Thymus (tissue), 11 donors: Measurements from ENCODE around the gene CDH23. TPM values are rescaled to one million over a fixed set of nuclear protein-coding genes. Genes with fewer than 3 reads are reported as not detected.

Source experiments
- DNase-seq, 9 donors: peaks; one replicate each; pipeline ENCODE4 v3.0.0-alpha.2; 2013; ENCODE audit warnings: low spot score in 9 of 9, low read depth in 6 of 9, missing footprints in 1 of 9
- H3K27ac ChIP-seq, 2 donors: one replicate each; pipeline ENCODE4 v1.5.1; 2013; ENCODE audit warnings: control low read depth in 1 of 2, low read depth in 1 of 2, low read length in 1 of 2, mild to moderate bottlenecking in 1 of 2, moderate library complexity in 1 of 2
- H3K27me3 ChIP-seq, 2 donors: one replicate each; pipeline ENCODE4 v1.5.1; 2013; ENCODE audit warnings: low read length in 1 of 2; ENCODE audit not compliant: control insufficient read depth in 2 of 2, insufficient read depth in 1 of 2
- H3K36me3 ChIP-seq, 2 donors: one replicate each; pipeline ENCODE4 v1.5.1; 2013; ENCODE audit warnings: low read length in 1 of 2, mild to moderate bottlenecking in 1 of 2, moderate library complexity in 1 of 2; ENCODE audit not compliant: control insufficient read depth in 2 of 2, insufficient read depth in 2 of 2
- H3K4me1 ChIP-seq, 2 donors: one replicate each; pipeline ENCODE4 v1.5.1; 2013; ENCODE audit warnings: low read length in 2 of 2; ENCODE audit not compliant: control insufficient read depth in 2 of 2, insufficient read depth in 2 of 2
- H3K4me3 ChIP-seq, 2 donors: one replicate each; pipeline ENCODE4 v1.5.1; 2013; ENCODE audit warnings: low read length in 2 of 2, control low read depth in 1 of 2, mild to moderate bottlenecking in 1 of 2
- H3K9me3 ChIP-seq, 2 donors: one replicate each; pipeline ENCODE4 v1.5.1; 2013; ENCODE audit warnings: low read length in 1 of 2, mild to moderate bottlenecking in 1 of 2; ENCODE audit not compliant: control insufficient read depth in 2 of 2, insufficient read depth in 1 of 2
- WGBS: extraction: QIAGEN DNeasy Blood & Tissue Kit; methylation state at CpG from one replicate; pipeline ENCODE4 v1.1.7; 2013; 5-methylcytosine and 5-hydroxymethylcytosine counted together
- polyA plus RNA-seq: library from polyadenylated mRNA; stranded (reverse); fragments of 200-250 nt; gene quantifications from one replicate; pipeline ENCODE4 v1.2.3, GENCODE V29; 2013
- total RNA-seq: library from RNA; stranded (reverse); fragments of 120-200 nt; gene quantifications from one replicate; pipeline ENCODE4 v1.2.4, GENCODE V29; 2013
- donor health status: healthy.

The CDH23 gene
- total and polyA plus RNA-seq, 2 donors, result 9.1 TPM

DNA sequence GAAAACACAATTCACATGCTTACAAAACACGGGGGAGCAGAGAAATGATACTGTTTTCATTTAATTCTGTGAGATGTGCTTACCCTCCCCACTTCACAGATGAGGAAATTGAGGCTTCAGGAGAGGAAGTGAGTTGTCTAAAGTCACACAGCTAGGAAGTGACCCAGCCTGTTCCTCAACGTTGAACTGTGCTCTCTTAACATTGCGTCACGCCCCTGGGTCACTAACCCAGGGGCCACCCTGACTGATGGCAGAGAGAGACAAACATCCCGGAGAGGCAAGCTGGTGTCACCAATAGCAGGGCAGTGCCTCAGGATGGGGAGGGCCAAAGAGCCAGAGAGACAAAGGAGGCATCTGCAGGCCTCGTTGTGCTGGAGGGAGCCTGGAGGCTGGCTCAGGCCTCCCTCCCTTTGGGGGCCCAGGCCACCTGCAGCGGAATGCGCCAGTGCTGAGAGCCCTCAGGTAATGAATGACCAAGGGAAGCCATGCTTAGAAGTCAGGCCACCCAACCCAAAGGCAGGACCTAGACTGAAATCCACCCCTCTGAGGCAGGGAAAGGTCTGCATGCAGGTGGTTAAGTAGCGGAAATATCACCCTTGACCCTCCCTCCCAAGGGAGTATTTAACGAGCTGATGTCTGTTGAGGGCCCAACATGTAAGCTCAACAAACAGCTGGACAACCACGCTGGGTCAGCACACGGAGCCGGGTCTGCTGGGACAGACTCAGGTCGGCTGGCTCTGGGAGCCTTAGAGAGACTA, 241.5 kb downstream of the CDH23 start:
- no peak overlapping the region for H3K27ac ChIP-seq
- H3K9me3 ChIP-seq, result no peaks in the 10 kb centered on the region
- H3K4me1 ChIP-seq, result peaks cover 0 to 3% of the 10 kb centered on the region in 2 donors
- H3K4me3 ChIP-seq, result no peak overlapping the region
- peak in 1 of 9 donors; percentile 9 for DNase-seq
- H3K36me3 ChIP-seq, result no peaks in the 10 kb centered on the region
- 79% methylated on average over 14 of the region's 14 CpGs for WGBS
- peaks cover 0 to 8% of the 10 kb centered on the region in 2 donors for H3K27me3 ChIP-seq

- 66% methylated on average over 24 of the region's 24 CpGs for WGBS
- Histone ChIP-seq H3K27ac (no peak overlapping the region), H3K4me3 (no peak overlapping the region)
Observed at GRCh38 chr10:71638822-71639719, 242.4 kb downstream of the CDH23 start.

GRCh38 chr10:71640607-71641006, 243.9 kb downstream of the CDH23 start:
- Histone ChIP-seq H3K27me3 (peaks cover 0 to 8% of the 10 kb centered on the region in 2 donors), H3K4me3 (no peak overlapping the region), H3K4me1 (peaks cover 0 to 3% of the 10 kb centered on the region in 2 donors), H3K36me3 (no peaks in the 10 kb centered on the region), H3K9me3 (no peaks in the 10 kb centered on the region), H3K27ac (no peak overlapping the region)
- no peak for DNase-seq
- 90% methylated on average over 9 of the region's 9 CpGs for WGBS

More at GRCh38 chr10:71638822-71639719, 242.4 kb downstream of the CDH23 start:
- DNase-seq, result no peak
- Histone ChIP-seq H3K36me3 (no peaks in the 10 kb centered on the region), H3K27me3 (peaks cover 0 to 8% of the 10 kb centered on the region in 2 donors), H3K4me1 (peaks cover 0 to 3% of the 10 kb centered on the region in 2 donors), H3K9me3 (no peaks in the 10 kb centered on the region)

- Histone ChIP-seq H3K9me3 (no peaks in the 10 kb centered on the region), H3K4me3 (no peak overlapping the region), H3K27me3 (peaks cover 0 to 8% of the 10 kb centered on the region in 2 donors), H3K27ac (no peak overlapping the region), H3K36me3 (no peaks in the 10 kb centered on the region), H3K4me1 (peaks cover 0 to 3% of the 10 kb centered on the region in 2 donors)
- 98% methylated on average over 7 of the region's 7 CpGs for WGBS
- DNase-seq, result no peak
Observed at GRCh38 chr10:71641449-71641848, 244.7 kb downstream of the CDH23 start.

GRCh38 chr10:71641986-71642385, 245.3 kb downstream of the CDH23 start:
- no peak for DNase-seq
- no peak overlapping the region for H3K27ac ChIP-seq
- no peak overlapping the region for H3K4me3 ChIP-seq
- H3K36me3 ChIP-seq, result no peaks in the 10 kb centered on the region
- peaks cover 0 to 8% of the 10 kb centered on the region in 2 donors for H3K27me3 ChIP-seq
- WGBS, result 88% methylated on average over 5 of the region's 5 CpGs
- no peaks in the 10 kb centered on the region for H3K9me3 ChIP-seq
- peaks cover 0 to 3% of the 10 kb centered on the region in 2 donors for H3K4me1 ChIP-seq

DNA sequence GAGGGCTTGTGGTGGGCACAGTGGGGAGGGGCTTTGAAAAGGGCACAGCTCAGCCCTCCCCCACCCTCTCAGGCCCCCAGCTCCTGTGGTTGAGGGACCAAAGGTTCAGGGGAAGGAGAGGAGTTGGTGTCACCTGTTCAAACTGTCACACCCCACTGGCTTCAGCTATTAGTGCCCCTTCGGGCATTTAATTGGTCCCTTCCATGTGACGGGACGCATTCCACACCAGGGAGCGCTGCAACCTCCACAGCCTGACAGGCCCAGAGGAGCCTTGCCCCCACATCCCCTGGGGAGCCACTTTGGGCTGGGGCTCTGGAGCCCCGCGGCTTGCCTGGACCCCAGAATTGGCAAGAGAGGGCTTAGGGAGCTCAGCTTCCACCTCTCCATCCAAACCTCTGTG, 247.2 kb downstream of the CDH23 start:
- no peak for DNase-seq
- no peaks in the 10 kb centered on the region for H3K4me1 ChIP-seq
- H3K27ac ChIP-seq, result no peak overlapping the region
- no peaks in the 10 kb centered on the region for H3K36me3 ChIP-seq
- peaks cover 0 to 4% of the 10 kb centered on the region in 2 donors for H3K27me3 ChIP-seq
- WGBS, result 96% methylated on average over 6 of the region's 6 CpGs
- no peaks in the 10 kb centered on the region for H3K9me3 ChIP-seq
- no peak overlapping the region for H3K4me3 ChIP-seq

DNA sequence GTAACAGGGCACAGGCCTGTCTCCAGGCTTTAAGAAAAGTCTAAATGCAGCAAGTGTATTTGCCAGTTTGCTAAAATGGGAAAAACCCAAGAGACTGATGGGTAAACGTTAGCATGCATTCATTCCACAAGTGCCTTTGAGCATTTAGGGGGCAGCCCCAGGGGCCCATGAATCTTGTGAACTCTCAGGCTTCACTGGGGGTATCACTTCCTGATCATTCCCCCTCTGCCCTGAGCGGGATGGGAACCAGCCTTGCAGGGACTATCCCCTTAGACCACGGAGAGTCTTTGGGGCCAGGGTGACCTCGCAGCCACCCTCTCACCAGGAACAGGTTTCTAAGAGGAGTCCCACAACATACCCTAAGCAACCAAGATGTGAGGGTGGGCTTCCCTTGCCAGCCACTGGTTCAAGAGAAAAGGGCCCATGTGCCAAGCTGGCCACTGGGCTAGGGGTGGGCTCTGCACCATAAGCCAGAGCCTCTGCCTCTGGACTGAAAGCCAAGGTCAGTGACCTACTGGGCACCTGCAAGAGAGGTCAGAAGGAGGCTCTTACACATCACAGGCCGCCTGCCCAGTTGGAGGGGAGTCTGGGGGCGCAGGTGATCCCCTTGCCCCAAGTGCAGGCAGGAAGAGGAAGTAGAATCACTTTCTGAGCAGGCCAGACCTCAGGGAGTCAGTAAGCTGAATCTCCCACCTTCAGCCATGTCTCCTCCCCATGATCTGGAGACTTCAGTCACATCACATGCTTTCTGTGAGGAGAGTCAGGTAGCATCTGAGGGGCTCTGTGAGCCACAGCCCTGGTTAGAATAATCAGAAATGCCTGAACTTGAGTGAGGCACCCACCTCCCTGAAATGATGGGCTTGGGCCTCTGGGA, 247.8 kb downstream of the CDH23 start:
- WGBS, result 91% methylated on average over 6 of the region's 6 CpGs
- Histone ChIP-seq H3K27me3 (no peaks in the 10 kb centered on the region), H3K9me3 (no peaks in the 10 kb centered on the region), H3K36me3 (no peaks in the 10 kb centered on the region), H3K4me3 (no peak overlapping the region), H3K27ac (no peak overlapping the region), H3K4me1 (no peaks in the 10 kb centered on the region)
- DNase-seq, result no peak

DNA sequence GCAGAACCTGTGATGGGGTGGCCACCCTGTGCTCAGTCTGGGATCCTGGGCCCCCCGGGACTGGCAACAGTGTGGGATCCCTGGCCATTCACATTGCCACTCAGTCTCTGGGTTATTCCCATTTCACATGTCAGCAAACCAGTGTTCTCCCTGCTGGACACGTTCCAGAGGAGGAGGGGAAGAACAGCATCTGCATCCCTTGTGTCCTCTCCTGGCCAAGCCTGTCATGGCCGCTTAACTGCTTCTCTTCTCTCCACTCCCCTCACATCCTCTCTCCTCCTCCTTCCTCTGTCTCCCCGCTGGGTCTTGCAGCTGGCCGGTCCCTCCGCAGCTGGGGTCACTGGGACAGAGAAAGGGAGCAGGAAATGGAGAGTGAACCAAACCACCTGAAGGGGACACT, 248.5 kb downstream of the CDH23 start:
- H3K27me3 ChIP-seq, result no peaks in the 10 kb centered on the region
- H3K27ac ChIP-seq, result no peak overlapping the region
- DNase-seq, result no peak
- no peaks in the 10 kb centered on the region for H3K9me3 ChIP-seq
- no peaks in the 10 kb centered on the region for H3K4me1 ChIP-seq
- H3K36me3 ChIP-seq, result no peaks in the 10 kb centered on the region
- WGBS, result 95% methylated on average over 6 of the region's 6 CpGs
- no peak overlapping the region for H3K4me3 ChIP-seq
